DOHH2 (cell line): ENCODE results near the gene SMIM27.

Source experiments
- EZH2phosphoT487 ChIP-seq: fragments of 200-600 bp; sonication (generic); IDR thresholded peaks from 2 replicates; pipeline ENCODE4 v1.6.1; 2017; ENCODE audit warnings: borderline replicate concordance, mild to moderate bottlenecking, antibody characterized with exemption, low read length, moderate library complexity, mixed read lengths
- TF ChIP-seq, protein P1 (sequence below): fragments of 200-600 bp; sonication (generic); IDR thresholded peaks from one replicate; pipeline ENCODE4 v1.5.1; 2014; ENCODE audit warnings: antibody characterized with exemption, mild to moderate bottlenecking, low read depth, low read length; ENCODE audit not compliant: poor library complexity, severe bottlenecking

DNA sequence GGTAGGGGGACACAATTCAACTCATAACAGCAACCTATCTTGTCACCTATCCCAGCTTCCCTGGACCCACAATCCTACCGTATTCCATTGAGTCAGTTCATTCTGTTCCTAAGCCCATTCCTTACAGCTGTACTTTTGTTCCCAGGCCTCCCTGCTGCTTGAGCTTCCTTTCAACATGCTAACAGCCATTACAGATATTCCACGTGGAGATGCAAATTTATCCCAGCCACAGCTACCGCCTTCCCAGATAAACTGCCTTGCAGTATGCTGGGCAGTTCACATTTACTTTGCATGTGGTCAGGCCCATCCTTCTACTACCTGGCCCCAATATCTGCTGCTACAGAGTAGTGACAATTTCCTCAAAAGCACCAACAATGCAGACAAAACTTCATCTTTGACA lies 49.1 kb upstream of the SMIM27 start:
- TF ChIP-seq, protein P1, sequence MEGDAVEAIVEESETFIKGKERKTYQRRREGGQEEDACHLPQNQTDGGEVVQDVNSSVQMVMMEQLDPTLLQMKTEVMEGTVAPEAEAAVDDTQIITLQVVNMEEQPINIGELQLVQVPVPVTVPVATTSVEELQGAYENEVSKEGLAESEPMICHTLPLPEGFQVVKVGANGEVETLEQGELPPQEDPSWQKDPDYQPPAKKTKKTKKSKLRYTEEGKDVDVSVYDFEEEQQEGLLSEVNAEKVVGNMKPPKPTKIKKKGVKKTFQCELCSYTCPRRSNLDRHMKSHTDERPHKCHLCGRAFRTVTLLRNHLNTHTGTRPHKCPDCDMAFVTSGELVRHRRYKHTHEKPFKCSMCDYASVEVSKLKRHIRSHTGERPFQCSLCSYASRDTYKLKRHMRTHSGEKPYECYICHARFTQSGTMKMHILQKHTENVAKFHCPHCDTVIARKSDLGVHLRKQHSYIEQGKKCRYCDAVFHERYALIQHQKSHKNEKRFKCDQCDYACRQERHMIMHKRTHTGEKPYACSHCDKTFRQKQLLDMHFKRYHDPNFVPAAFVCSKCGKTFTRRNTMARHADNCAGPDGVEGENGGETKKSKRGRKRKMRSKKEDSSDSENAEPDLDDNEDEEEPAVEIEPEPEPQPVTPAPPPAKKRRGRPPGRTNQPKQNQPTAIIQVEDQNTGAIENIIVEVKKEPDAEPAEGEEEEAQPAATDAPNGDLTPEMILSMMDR, result no peak
- no peak for TF ChIP-seq EZH2phosphoT487
